GM19468 (cell line): ENCODE measurements around the gene PPL.
"Not testable (repeated sequence)": the region's sequence is repeated elsewhere in the genome, so short reads cannot be mapped to it uniquely, and the experiment has no call there.

ENCODE experiments used
- ATAC-seq: cut with Tn5 transposase; IDR thresholded peaks from one replicate; pipeline ENCODE4 v1.9.1; 2021; ENCODE audit warnings: mild to moderate bottlenecking, moderate library complexity, moderate number of reproducible peaks; ENCODE audit not compliant: unreplicated experiment; ENCODE audit errors: extremely low read depth

The PPL gene

GRCh38 chr16:4935241-4935855, 1.6 kb downstream of the PPL start:
- no peak for ATAC-seq

- ATAC-seq = no peak
Observed at GRCh38 chr16:4934591-4934990, 2.4 kb downstream of the PPL start.

GRCh38 chr16:4933871-4934395, 3.0 kb downstream of the PPL start:
- no peak for ATAC-seq

- ATAC-seq = no peak
Observed at GRCh38 chr16:4933433-4933832, 3.5 kb downstream of the PPL start.

- ATAC-seq = no peak
Observed at GRCh38 chr16:4931381-4931780, 5.6 kb downstream of the PPL start.

GRCh38 chr16:4929619-4930018, 7.3 kb downstream of the PPL start:
- ATAC-seq = not testable (repeated sequence)

- ATAC-seq = no peak
Observed at GRCh38 chr16:4928227-4928626, 8.7 kb downstream of the PPL start.

GRCh38 chr16:4927661-4928060, 9.3 kb downstream of the PPL start:
- ATAC-seq = no peak

- ATAC-seq = no peak
Observed at GRCh38 chr16:4926928-4927327, 10.0 kb downstream of the PPL start.

GRCh38 chr16:4925791-4926190, 11.2 kb downstream of the PPL start:
- no peak for ATAC-seq

GRCh38 chr16:4925293-4925607, 11.7 kb downstream of the PPL start:
- no peak for ATAC-seq

- ATAC-seq = no peak
Observed at GRCh38 chr16:4924593-4925292, 12.2 kb downstream of the PPL start.

- ATAC-seq = no peak
Observed at GRCh38 chr16:4923853-4924252, 13.1 kb downstream of the PPL start.

GRCh38 chr16:4922721-4923342, 14.1 kb downstream of the PPL start:
- no peak for ATAC-seq

- no peak for ATAC-seq
Observed at GRCh38 chr16:4920826-4921225, 16.1 kb downstream of the PPL start.

- ATAC-seq = no peak
Observed at GRCh38 chr16:4918781-4919251, 18.1 kb downstream of the PPL start.

- ATAC-seq = no peak
Observed at GRCh38 chr16:4917117-4917516, 19.8 kb downstream of the PPL start.

GRCh38 chr16:4915226-4915761, 21.7 kb downstream of the PPL start:
- no peak for ATAC-seq

GRCh38 chr16:4914528-4915225, 22.3 kb downstream of the PPL start:
- no peak for ATAC-seq

GRCh38 chr16:4913774-4914525, 23.0 kb downstream of the PPL start:
- no peak for ATAC-seq
